Myocyte (in vitro differentiated cells): ENCODE measurements around the gene SORL1-AS1.
"Not testable (repeated sequence)": the region's sequence is repeated elsewhere in the genome, so short reads cannot be mapped to it uniquely, and the experiment has no call there.

Experiments
- DNase-seq: peaks from one replicate; pipeline ENCODE4 v3.0.0-alpha.2; 2012; ENCODE audit warnings: low read depth

SORL1-AS1 gene

GRCh38 chr11:121431820-121432526 lies 20.8 kb downstream of the SORL1-AS1 start:
- no peak for DNase-seq

- no peak for DNase-seq
Measured at GRCh38 chr11:121429556-121429955, 23.2 kb downstream of the SORL1-AS1 start.

- DNase-seq = no peak
Measured at GRCh38 chr11:121427400-121427744, 25.4 kb downstream of the SORL1-AS1 start.

GRCh38 chr11:121426476-121427399 lies 26.0 kb downstream of the SORL1-AS1 start:
- no peak for DNase-seq

- DNase-seq = no peak
Measured at GRCh38 chr11:121425828-121426227, 26.9 kb downstream of the SORL1-AS1 start.

- no peak for DNase-seq
Measured at GRCh38 chr11:121422675-121423074, 30.1 kb downstream of the SORL1-AS1 start.

- peak; percentile 11 for DNase-seq
Measured at GRCh38 chr11:121421149-121421901, 31.4 kb downstream of the SORL1-AS1 start.

GRCh38 chr11:121420398-121420797 lies 32.4 kb downstream of the SORL1-AS1 start:
- DNase-seq = no peak

- no peak for DNase-seq
Measured at GRCh38 chr11:121419836-121420235, 32.9 kb downstream of the SORL1-AS1 start.

- DNase-seq = peak; percentile 36
Measured at GRCh38 chr11:121418625-121419114, 34.1 kb downstream of the SORL1-AS1 start.

GRCh38 chr11:121417607-121418006 lies 35.2 kb downstream of the SORL1-AS1 start:
- no peak for DNase-seq

GRCh38 chr11:121417055-121417551 lies 35.7 kb downstream of the SORL1-AS1 start:
- peak; percentile 99 for DNase-seq

GRCh38 chr11:121415856-121416255 lies 36.9 kb downstream of the SORL1-AS1 start:
- DNase-seq = no peak

GRCh38 chr11:121414141-121414913 lies 38.4 kb downstream of the SORL1-AS1 start:
- no peak for DNase-seq

GRCh38 chr11:121412711-121413415 lies 39.9 kb downstream of the SORL1-AS1 start:
- no peak for DNase-seq

GRCh38 chr11:121412000-121412587 lies 40.7 kb downstream of the SORL1-AS1 start:
- DNase-seq = no peak

GRCh38 chr11:121411330-121411729 lies 41.4 kb downstream of the SORL1-AS1 start:
- not testable (repeated sequence) for DNase-seq

GRCh38 chr11:121410041-121410440 lies 42.7 kb downstream of the SORL1-AS1 start:
- DNase-seq = not testable (repeated sequence)

GRCh38 chr11:121408830-121409229 lies 43.9 kb downstream of the SORL1-AS1 start:
- DNase-seq = no peak
